NB4 (cell line): Measurements from ENCODE around the gene CUX1.

Experiments used
- DNase-seq: peaks from one replicate; pipeline ENCODE4 v3.0.0; 2010; ENCODE audit warnings: low read depth
- H3K4me3 ChIP-seq: one replicate; pipeline ENCODE4 v1.5.1; 2011; ENCODE audit warnings: mild to moderate bottlenecking, low read depth, low read length, moderate library complexity
- CTCF ChIP-seq: IDR thresholded peaks from one replicate; pipeline ENCODE4 v1.5.1; 2012; ENCODE audit warnings: low read depth, low read length
- MAX ChIP-seq: IDR thresholded peaks from 2 replicates; pipeline ENCODE4 v1.6.1; 2011; ENCODE audit warnings: low read depth, low read length
- MYC ChIP-seq: IDR thresholded peaks from 2 replicates; pipeline ENCODE4 v1.6.1; 2011; ENCODE audit warnings: low read depth, low read length
- POLR2A ChIP-seq: IDR thresholded peaks from 2 replicates; pipeline ENCODE4 v1.6.1; 2011; ENCODE audit warnings: mild to moderate bottlenecking; ENCODE audit not compliant: insufficient read length; ENCODE audit errors: extremely low read depth

The CUX1 gene

DNA sequence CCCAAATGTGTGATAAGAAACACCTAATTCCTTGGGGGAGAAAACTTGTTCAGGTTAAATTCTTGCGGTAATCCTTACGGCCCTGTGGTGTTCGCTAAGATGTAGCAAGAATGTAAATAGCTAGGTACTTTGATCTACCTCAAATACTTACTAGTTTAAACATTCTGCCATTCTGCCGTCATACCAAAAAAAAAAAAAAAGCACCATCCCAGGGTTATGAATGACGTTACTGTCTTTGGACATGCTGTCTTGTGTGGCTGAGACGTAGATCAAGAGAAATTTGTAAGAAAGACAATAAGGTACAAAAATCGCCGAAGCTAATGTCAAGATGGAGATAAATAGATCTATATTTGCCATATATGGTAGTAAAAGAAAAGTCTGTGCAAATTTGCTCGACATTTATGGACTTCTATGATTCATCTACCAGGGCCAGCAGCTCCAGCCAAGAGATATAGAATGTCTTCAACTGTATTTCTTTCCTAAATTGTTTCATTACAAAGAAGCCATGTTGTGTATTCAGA is 195.6 kb downstream of the CUX1 start:
- TF ChIP-seq POLR2A (no peak), CTCF (no peak), MAX (no peak), MYC (no peak)
- no peak for DNase-seq
- H3K4me3 ChIP-seq: no peak overlapping the region

DNA sequence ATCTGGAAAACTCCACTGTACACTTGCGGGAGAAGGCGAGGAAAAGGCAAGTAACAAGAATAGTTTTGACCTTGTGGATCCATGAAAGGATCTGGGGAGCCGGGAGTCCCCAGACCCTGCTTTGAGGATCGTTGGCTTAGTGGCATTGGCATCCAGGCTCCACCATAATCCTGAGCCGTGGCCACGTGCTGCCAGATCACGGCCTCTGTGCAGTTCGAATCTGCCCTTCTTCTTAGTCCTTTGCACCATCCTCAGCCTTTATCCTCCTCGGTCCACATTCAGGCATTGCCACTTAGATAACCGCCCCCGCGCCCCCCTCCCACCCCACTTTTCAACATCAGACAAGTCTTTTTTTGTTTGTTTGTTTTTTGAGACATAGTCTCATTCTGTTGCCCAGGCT is 201.4 kb downstream of the CUX1 start:
- no peak overlapping the region for H3K4me3 ChIP-seq
- no peak for DNase-seq
- TF ChIP-seq CTCF: no peak
- TF ChIP-seq MAX: no peak
- no peak for TF ChIP-seq MYC
- no peak for TF ChIP-seq POLR2A

DNA sequence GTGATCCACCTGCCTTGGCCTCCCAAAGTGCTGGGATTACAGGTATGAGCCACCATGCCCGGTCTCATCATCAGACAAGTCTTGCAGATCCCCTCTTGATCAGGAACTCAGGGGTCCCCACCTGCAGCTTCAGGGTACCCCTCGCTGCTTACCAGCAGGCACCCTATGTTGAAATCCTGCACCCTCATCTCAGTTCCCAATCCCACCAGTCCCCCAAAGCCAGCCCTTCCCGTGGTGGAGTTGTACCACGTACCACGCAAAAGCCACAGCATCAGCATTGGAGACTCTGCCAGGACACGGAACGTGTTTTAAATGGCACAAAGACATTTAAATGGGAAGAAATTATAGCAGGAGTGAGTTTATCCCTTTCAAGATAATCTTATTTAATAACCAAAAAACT is 202.0 kb downstream of the CUX1 start:
- no peak for TF ChIP-seq CTCF
- no peak for TF ChIP-seq MAX
- no peak for TF ChIP-seq POLR2A
- no peak for TF ChIP-seq MYC
- no peak for DNase-seq

DNA sequence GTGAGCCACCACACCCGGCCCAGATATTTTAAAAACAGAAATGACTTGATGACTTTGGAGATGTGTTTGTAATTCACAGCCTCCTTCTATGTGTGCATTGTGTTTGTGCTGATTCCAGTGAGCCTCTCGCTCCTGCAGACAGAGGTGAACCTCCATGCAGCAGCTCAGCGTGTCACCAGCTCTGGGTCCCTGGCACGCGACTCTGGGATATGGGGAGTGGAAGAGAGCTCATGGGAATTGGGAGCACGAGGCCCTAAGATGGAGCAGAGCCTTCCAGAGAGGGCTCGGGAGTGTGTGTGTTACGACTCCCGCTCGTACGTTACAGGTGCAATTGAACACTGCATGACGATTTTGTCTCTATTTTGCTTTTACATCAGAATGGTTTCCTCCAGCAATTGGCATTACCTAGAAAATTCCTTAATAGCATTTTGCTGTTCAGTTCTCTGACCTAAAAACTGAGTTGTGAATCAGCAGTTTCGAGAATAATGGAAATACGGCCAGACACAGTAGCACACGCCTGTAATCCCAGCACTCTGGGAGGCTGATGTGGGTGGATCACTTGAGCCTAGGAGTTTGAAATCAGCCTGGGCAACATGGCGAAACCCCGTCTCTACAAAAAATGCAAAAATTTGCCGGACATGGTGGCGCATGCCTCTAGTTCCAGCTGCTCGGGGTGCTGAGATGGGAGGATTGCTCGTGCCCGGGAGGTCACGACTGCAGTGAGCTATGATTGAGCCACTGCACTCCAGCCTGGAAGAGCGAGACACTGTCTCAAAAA is 204.6 kb downstream of the CUX1 start:
- TF ChIP-seq MAX: no peak
- TF ChIP-seq POLR2A: no peak
- H3K4me3 ChIP-seq: no peak overlapping the region
- no peak for DNase-seq

More for the DNA sequence above, 202.0 kb downstream of the CUX1 start:
- no peak overlapping the region for H3K4me3 ChIP-seq

DNA sequence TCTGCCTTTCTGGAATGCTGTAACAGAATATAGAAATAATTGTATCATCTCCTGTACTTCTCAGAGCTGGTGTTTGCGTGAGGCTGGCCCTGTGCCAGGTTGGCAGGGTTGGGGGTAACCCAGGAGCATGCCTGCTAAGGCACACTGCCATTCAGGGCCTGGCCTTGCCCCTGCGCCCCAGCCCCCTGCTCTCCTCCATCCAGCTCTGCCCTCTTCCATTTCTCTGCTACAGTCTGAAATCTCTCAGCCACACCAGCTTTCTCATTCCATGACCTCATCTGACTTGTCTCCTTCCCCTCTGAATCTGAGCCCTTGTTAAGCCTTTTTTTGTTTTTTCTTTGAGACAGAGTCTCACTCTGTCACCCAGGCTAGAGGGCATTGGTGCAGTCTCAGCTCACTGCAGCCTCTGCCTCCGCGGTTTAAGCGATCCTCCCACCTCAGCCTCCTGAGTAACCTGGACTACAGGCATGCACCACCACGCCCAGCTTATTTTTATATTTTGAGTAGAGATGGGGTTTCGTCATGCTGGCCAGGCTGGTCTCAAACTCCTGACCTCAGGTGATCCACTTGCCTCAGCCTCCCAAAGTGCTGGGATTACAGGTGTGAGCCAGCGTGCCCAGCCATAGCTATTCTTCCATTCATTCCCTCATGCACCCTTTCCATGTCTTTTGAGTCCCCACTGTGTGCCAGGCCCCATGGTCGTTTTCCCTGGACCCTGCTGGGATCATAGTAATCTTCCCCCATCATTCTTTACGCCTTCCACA is 206.8 kb downstream of the CUX1 start:
- TF ChIP-seq MYC (no peak), CTCF (no peak), POLR2A (no peak), MAX (no peak)
- no peak overlapping the region for H3K4me3 ChIP-seq
- no peak for DNase-seq
